Measurements from ENCODE around the gene B3GNT7. TPM values are rescaled to one million over a fixed set of nuclear protein-coding genes. Genes with fewer than 3 reads are reported as not detected.
"Not testable (repeated sequence)": the region's sequence is repeated elsewhere in the genome, so short reads cannot be mapped to it uniquely, and the experiment has no call there.

B3GNT7 gene
- total and polyA plus RNA-seq, 12 donors = 0.72 to 61.7 (median 2.1) TPM

DNA sequence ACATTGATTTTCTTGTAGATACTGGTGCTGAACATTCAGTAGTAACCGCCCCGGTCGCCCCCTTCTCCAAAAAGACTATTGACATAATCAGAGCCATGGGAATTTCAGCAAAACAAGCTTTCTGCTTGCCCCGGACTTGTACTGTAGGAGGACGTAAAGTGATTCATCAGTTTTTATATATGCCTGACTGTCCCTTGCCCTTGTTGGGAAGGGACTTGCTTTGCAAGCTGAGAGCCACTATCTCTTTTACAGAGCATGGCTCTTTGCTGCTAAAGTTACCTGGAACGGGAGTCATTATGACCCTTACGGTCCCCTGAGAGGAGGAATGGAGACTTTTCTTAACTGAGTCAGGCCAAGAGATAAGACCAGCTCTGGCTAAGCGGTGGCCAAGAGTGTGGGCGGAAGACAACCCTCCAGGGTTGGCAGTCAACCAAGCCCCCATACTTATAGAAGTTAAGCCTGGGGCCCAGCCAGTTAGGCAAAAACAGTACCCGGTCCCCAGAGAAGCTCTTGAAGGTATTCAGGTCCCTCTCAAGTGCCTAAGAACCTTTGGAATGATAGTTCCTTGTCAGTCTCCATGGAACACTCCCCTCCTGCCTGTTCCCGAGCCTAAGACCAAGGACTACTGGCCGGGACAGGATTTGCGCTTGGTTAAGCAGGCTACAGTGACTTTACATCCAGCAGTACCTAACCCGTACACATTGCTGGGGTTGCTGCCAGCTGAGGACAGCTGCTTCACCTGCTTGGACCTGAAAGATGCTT lies 8.1 kb downstream of the B3GNT7 start:
- not testable (repeated sequence) for H3K4me3 ChIP-seq, DNase-seq, H3K9me3 ChIP-seq, H3K36me3 ChIP-seq, H3K27me3 ChIP-seq, ATAC-seq, H3K27ac ChIP-seq
- peaks cover 0 to 32% (median 22%) of the 10 kb centered on the region in 9 donors for H3K4me1 ChIP-seq
- intact Hi-C loops (cut with DNase I) = loop anchor here in 4 of 10 donors (2.0 to 10.0 kb wide), 4 partner anchors 106 to 296 kb away; no protein-coding TSS in a partner anchor
- WGBS, 2 donors = 35 to 38% methylated on average over 14 of the region's 14 CpGs

GRCh38 chr2:231404183-231404578 lies 8.7 kb downstream of the B3GNT7 start:
- H3K4me3 ChIP-seq, H3K27me3 ChIP-seq, H3K36me3 ChIP-seq, DNase-seq, H3K9me3 ChIP-seq, H3K27ac ChIP-seq, ATAC-seq: not testable (repeated sequence)
- 94% methylated on average over 16 of the region's 16 CpGs for WGBS, 2 donors
- intact Hi-C loops (cut with DNase I) = loop anchor here in 4 of 10 donors (2.0 to 10.0 kb wide), 4 partner anchors 107 to 297 kb away; no protein-coding TSS in a partner anchor
- H3K4me1 ChIP-seq = peaks cover 0 to 32% (median 22%) of the 10 kb centered on the region in 9 donors

DNA sequence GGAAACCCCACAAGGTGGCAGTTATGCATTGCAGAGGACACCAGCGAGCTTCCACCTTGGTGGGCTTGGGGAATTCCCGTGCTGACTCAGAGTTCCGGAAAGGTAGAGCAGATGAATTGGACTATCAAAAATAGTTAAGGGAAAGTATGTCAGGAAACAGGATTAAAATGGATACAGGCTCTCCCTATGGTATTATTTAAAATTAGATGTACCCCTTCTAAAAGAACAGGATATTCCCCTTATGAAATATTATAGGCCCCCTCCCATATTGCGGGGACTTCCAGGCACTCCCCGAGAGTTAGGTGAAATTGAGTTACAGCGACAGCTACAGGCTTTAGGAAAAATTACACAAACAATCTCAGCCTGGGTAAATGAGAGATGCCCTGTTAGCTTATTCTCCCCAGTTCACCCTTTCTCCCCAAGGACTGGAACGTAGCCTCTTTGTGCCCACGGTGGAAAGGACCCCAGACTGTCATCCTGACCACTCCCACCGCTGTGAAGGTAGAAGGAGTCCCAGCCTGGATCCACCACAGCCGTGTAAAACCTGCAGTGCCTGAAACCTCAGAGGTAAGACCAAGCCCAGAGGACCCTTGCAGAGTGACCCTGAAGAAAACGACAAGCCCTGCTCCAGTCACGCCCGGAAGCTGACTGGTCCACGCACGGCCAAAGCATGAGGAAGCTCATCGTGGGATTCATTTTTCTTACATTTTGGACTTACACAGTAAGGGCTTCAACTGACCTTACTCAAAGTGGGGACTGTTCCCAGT lies 10.3 kb downstream of the B3GNT7 start:
- not testable (repeated sequence) for H3K27ac ChIP-seq, H3K27me3 ChIP-seq, H3K36me3 ChIP-seq, ATAC-seq, DNase-seq, H3K4me3 ChIP-seq
- H3K9me3 ChIP-seq = peaks cover 0 to 11% (median 4%) of the 10 kb centered on the region in 11 donors
- 25 to 33% methylated on average over 15 to 16 of the region's 16 CpGs for WGBS, 2 donors
- TF ChIP-seq, protein P1, sequence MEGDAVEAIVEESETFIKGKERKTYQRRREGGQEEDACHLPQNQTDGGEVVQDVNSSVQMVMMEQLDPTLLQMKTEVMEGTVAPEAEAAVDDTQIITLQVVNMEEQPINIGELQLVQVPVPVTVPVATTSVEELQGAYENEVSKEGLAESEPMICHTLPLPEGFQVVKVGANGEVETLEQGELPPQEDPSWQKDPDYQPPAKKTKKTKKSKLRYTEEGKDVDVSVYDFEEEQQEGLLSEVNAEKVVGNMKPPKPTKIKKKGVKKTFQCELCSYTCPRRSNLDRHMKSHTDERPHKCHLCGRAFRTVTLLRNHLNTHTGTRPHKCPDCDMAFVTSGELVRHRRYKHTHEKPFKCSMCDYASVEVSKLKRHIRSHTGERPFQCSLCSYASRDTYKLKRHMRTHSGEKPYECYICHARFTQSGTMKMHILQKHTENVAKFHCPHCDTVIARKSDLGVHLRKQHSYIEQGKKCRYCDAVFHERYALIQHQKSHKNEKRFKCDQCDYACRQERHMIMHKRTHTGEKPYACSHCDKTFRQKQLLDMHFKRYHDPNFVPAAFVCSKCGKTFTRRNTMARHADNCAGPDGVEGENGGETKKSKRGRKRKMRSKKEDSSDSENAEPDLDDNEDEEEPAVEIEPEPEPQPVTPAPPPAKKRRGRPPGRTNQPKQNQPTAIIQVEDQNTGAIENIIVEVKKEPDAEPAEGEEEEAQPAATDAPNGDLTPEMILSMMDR (IDR thresholded peaks at IDR 0.05) = peak; percentile 5 to 69 (median 61)
- peaks cover 0 to 19% (median 6%) of the 10 kb centered on the region in 9 donors for H3K4me1 ChIP-seq
- intact Hi-C loops (cut with DNase I) = loop anchor here in 3 of 10 donors (2.0 to 10.0 kb wide), 3 partner anchors 108 to 111 kb away; no protein-coding TSS in a partner anchor

GRCh38 chr2:231407686-231408085 lies 12.2 kb downstream of the B3GNT7 start:
- not testable (repeated sequence) for H3K27ac ChIP-seq, H3K36me3 ChIP-seq, DNase-seq, H3K4me3 ChIP-seq, ATAC-seq
- Histone ChIP-seq H3K27me3 (peaks cover 0 to 24% (median 0%) of the 10 kb centered on the region in 7 donors), H3K4me1 (peaks cover 0 to 30% (median 12%) of the 10 kb centered on the region in 9 donors), H3K9me3 (peaks cover 0 to 14% (median 4%) of the 10 kb centered on the region in 11 donors)
- intact Hi-C loops (cut with DNase I) = loop anchor here in 2 of 10 donors (5.0 to 10.0 kb wide), 2 partner anchors 110 to 113 kb away; no protein-coding TSS in a partner anchor
- whole genome bisulfite sequencing, 2 donors = 73 to 79% methylated on average over 5 of the region's 5 CpGs

GRCh38 chr2:231408304-231408703 lies 12.8 kb downstream of the B3GNT7 start:
- not testable (repeated sequence) for DNase-seq, ATAC-seq
- WGBS, 2 donors = 84 to 87% methylated on average over 9 of the region's 9 CpGs

DNA sequence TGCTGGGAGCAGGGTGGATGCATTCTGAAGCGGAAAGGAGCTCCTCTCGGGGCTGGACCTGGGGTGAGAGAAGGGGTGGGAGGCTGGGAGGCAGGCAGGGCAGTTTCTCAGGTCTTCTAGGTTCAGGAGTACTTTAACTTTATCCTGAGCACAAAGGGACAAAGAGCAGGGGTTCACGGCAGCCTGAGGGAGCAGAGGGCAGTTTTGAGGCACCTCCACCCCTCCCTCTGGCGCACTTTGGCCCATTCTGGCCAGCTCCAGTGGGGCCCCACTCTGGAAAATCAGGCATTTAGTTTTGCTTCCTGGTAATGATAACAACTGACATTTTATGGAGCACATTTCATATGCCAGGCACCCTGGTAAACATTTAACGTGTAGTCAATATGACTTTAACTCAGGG lies 14.3 kb downstream of the B3GNT7 start:
- Histone ChIP-seq H3K27ac (no peak overlapping the region), H3K9me3 (peaks cover 0 to 14% (median 4%) of the 10 kb centered on the region in 11 donors), H3K27me3 (peaks cover 0 to 43% (median 10%) of the 10 kb centered on the region in 7 donors), H3K4me1 (peaks cover 0 to 27% (median 14%) of the 10 kb centered on the region in 9 donors), H3K4me3 (no peak overlapping the region), H3K36me3 (no peaks in the 10 kb centered on the region)
- TF ChIP-seq, protein P1 (IDR thresholded peaks at IDR 0.05) = no peak
- ATAC-seq (no peak), DNase-seq (no peak)
- WGBS, 2 donors = 92 to 95% methylated on average over 5 of the region's 5 CpGs
- intact Hi-C loops (cut with DNase I) = loop anchor here (2.0 to 10.0 kb wide), 8 partner anchors 112 to 307 kb away; no protein-coding TSS in a partner anchor

More at GRCh38 chr2:231408304-231408703, 12.8 kb downstream of the B3GNT7 start:
- H3K27ac ChIP-seq, H3K4me3 ChIP-seq, H3K36me3 ChIP-seq: not testable (repeated sequence)
- intact Hi-C loops (cut with DNase I) = loop anchor here in 2 of 10 donors (5.0 to 10.0 kb wide), 2 partner anchors 111 to 114 kb away; no protein-coding TSS in a partner anchor
- H3K4me1 ChIP-seq = peaks cover 0 to 29% (median 14%) of the 10 kb centered on the region in 9 donors
- H3K9me3 ChIP-seq = peaks cover 0 to 14% (median 4%) of the 10 kb centered on the region in 11 donors
- peaks cover 0 to 30% (median 0%) of the 10 kb centered on the region in 7 donors for H3K27me3 ChIP-seq
